Neural cell (in vitro differentiated cells): ENCODE measurements around the gene RAP2A. TPM values are rescaled to one million over a fixed set of nuclear protein-coding genes. Genes with fewer than 3 reads are reported as not detected.

Experiments
- H2AFZ ChIP-seq: fragments of 200-600, 300-800 bp; sonication (generic), shearing (Covaris generic); 2 replicates; pipeline ENCODE4 v1.6.0; 2014; ENCODE audit warnings: low read depth, mild to moderate bottlenecking, antibody characterized with exemption, low read length, moderate library complexity
- H3F3A ChIP-seq: fragments of 200-600 bp; shearing (Covaris generic); 2 replicates; pipeline ENCODE4 v1.6.1; 2016; ENCODE audit warnings: mild to moderate bottlenecking, moderate library complexity, mixed read lengths, antibody characterized with exemption, low read length; ENCODE audit not compliant: insufficient read depth, poor library complexity, severe bottlenecking
- H3K27ac ChIP-seq: fragments of 200-600, 300-800 bp; sonication (generic), shearing (Covaris generic); 2 replicates; pipeline ENCODE4 v1.5.1; 2014; ENCODE audit warnings: mild to moderate bottlenecking, low read length, moderate library complexity
- H3K27me3 ChIP-seq: fragments of 300-800, 200-600 bp; sonication (generic), shearing (Covaris generic); 2 replicates; pipeline ENCODE4 v1.6.0; 2014; ENCODE audit warnings: mild to moderate bottlenecking, low read depth, low read length, moderate library complexity; ENCODE audit not compliant: insufficient read depth
- H3K36me3 ChIP-seq: fragments of 300-800, 200-600 bp; sonication (generic), shearing (Covaris generic); 2 replicates; pipeline ENCODE4 v1.5.1; 2014; ENCODE audit warnings: mild to moderate bottlenecking, antibody characterized with exemption, low read length, moderate library complexity; ENCODE audit not compliant: insufficient read depth
- H3K4me2 ChIP-seq: fragments of 300-800, 200-600 bp; sonication (generic), shearing (Covaris generic); 2 replicates; pipeline ENCODE4 v1.6.0; 2014; ENCODE audit warnings: mild to moderate bottlenecking, low read length
- H3K4me3 ChIP-seq: fragments of 300-800, 200-600 bp; sonication (generic), shearing (Covaris generic); 2 replicates; pipeline ENCODE4 v1.5.1; 2014; ENCODE audit warnings: mild to moderate bottlenecking, low read length, moderate library complexity
- H3K79me2 ChIP-seq: fragments of 200-600 bp; shearing (Covaris generic); replicated peaks from 2 replicates; pipeline ENCODE4 v1.6.0; 2014; ENCODE audit warnings: mild to moderate bottlenecking, low read length, moderate library complexity; ENCODE audit not compliant: insufficient read depth
- H3K9ac ChIP-seq: fragments of 300-800, 200-600 bp; sonication (generic), shearing (Covaris generic); 2 replicates; pipeline ENCODE4 v1.6.1; 2016; ENCODE audit warnings: mild to moderate bottlenecking, low read length, mixed read lengths
- H3K9me2 ChIP-seq: fragments of 200-600 bp; shearing (Covaris generic); 2 replicates; pipeline ENCODE4 v1.6.1; 2016; ENCODE audit warnings: mild to moderate bottlenecking, low read length, mixed read lengths; ENCODE audit not compliant: insufficient read depth
- H3K9me3 ChIP-seq: fragments of 200-600, 300-800 bp; sonication (generic), shearing (Covaris generic); 2 replicates; pipeline ENCODE4 v1.6.1; 2016; ENCODE audit warnings: mild to moderate bottlenecking, mixed run types, low read length, moderate library complexity, mixed read lengths
- H4K20me1 ChIP-seq: fragments of 200-600 bp; shearing (Covaris generic); 2 replicates; pipeline ENCODE4 v1.6.1; 2016; ENCODE audit warnings: mild to moderate bottlenecking, mixed run types; ENCODE audit not compliant: insufficient read depth
- CTCF ChIP-seq: fragments of 450-650 bp; IDR thresholded peaks from 2 replicates; pipeline ENCODE4 v1.5.1; 2014; ENCODE audit warnings: antibody characterized with exemption, mild to moderate bottlenecking, moderate library complexity; ENCODE audit not compliant: poor library complexity, severe bottlenecking
- EP300 ChIP-seq: fragments of 450-650 bp; conservative IDR thresholded peaks from 2 replicates; pipeline ENCODE4 v1.6.1; 2014; ENCODE audit warnings: antibody characterized with exemption, mild to moderate bottlenecking, moderate library complexity; ENCODE audit not compliant: poor library complexity, severe bottlenecking
- EZH2 ChIP-seq: fragments of 200-600, 300-800 bp; shearing (Covaris generic), sonication (generic); IDR thresholded peaks from 2 replicates; pipeline ENCODE4 v1.6.1; 2014; ENCODE audit warnings: antibody characterized with exemption, low read length, borderline replicate concordance, mild to moderate bottlenecking; ENCODE audit not compliant: insufficient read depth, poor library complexity, severe bottlenecking
- MXI1 ChIP-seq: fragments of 450-650 bp; conservative IDR thresholded peaks from 2 replicates; pipeline ENCODE4 v1.6.1; 2014; ENCODE audit warnings: antibody characterized with exemption, mild to moderate bottlenecking; ENCODE audit not compliant: poor library complexity, severe bottlenecking
- POLR2AphosphoS5 ChIP-seq: IDR thresholded peaks from 2 replicates; pipeline ENCODE4 v1.6.1; 2012
- RAD21 ChIP-seq: fragments of 450-650 bp; conservative IDR thresholded peaks from 2 replicates; pipeline ENCODE4 v1.6.1; 2014; ENCODE audit warnings: antibody characterized with exemption, mild to moderate bottlenecking, moderate library complexity
- REST ChIP-seq: IDR thresholded peaks from 2 replicates; pipeline ENCODE4 v1.6.1; 2012; ENCODE audit warnings: borderline replicate concordance
- SMC3 ChIP-seq: fragments of 450-650 bp; conservative IDR thresholded peaks from 2 replicates; pipeline ENCODE4 v1.6.1; 2014; ENCODE audit warnings: antibody characterized with exemption, mild to moderate bottlenecking, moderate library complexity; ENCODE audit not compliant: poor library complexity
- TAF1 ChIP-seq: IDR thresholded peaks from 2 replicates; pipeline ENCODE4 v1.6.1; 2012; ENCODE audit warnings: low read depth
- polyA plus RNA-seq: library from polyadenylated mRNA; depleted of rRNA; stranded (reverse); fragments of >200 nt; gene quantifications from 2 replicates; pipeline ENCODE4 v1.2.3, GENCODE V29; 2014

The RAP2A gene
- polyA plus RNA-seq, 1 donor from 2014 or later = 55.3 TPM

- Histone ChIP-seq H2AFZ (no peak overlapping the region), H3F3A (no peaks in the 10 kb centered on the region), H3K9me3 (peaks cover 6% of the 10 kb centered on the region), H3K4me3 (no peak overlapping the region), H3K27ac (no peak overlapping the region), H3K27me3 (no peaks in the 10 kb centered on the region), H3K4me2 (no peak overlapping the region), H3K36me3 (no peaks in the 10 kb centered on the region), H3K9ac (no peak overlapping the region), H3K79me2 (no peaks in the 10 kb centered on the region), H4K20me1 (no peaks in the 10 kb centered on the region), H3K9me2 (no peaks in the 10 kb centered on the region)
- TF ChIP-seq EP300 (no peak), TAF1 (no peak), CTCF (no peak), POLR2AphosphoS5 (no peak), REST (no peak), RAD21 (no peak)
Measured at GRCh38 chr13:97512732-97513131, 78.8 kb downstream of the RAP2A start.

DNA sequence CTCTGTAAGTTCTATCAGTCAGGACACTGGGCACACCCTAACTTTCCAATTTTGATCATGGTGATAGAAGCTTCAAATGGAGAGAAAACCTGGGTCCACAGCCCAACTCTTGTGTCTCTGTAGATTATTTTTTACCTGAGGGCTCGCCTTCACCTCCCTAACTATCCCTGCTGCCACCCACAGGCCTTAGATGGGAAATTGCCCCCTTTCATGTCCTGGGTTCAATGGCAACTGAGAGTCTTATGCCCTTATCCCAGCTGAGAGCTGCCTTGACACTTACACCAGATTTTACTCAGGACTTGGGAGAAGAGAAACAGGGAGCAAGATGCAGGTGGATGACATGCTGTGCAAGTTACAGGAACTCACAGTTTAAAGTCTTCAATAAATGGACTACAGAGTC is 81.7 kb downstream of the RAP2A start:
- no peak overlapping the region for H2AFZ ChIP-seq
- no peaks in the 10 kb centered on the region for H3K9me2 ChIP-seq
- no peaks in the 10 kb centered on the region for H3K36me3 ChIP-seq
- no peak overlapping the region for H3K4me3 ChIP-seq
- no peaks in the 10 kb centered on the region for H4K20me1 ChIP-seq
- no peak overlapping the region for H3K4me2 ChIP-seq
- no peaks in the 10 kb centered on the region for H3K27me3 ChIP-seq
- TF ChIP-seq SMC3 (no peak), EP300 (no peak), POLR2AphosphoS5 (no peak), TAF1 (no peak), RAD21 (no peak), CTCF (no peak), EZH2 (no peak), MXI1 (no peak), REST (no peak)
- H3K27ac ChIP-seq = no peak overlapping the region
- no peaks in the 10 kb centered on the region for H3F3A ChIP-seq
- no peaks in the 10 kb centered on the region for H3K79me2 ChIP-seq
- H3K9ac ChIP-seq = no peak overlapping the region
- H3K9me3 ChIP-seq = peaks cover 6% of the 10 kb centered on the region
